LoVo (cell line): ENCODE data around the gene KIAA1217.
"Not testable (repeated sequence)": the region's sequence is repeated elsewhere in the genome, so short reads cannot be mapped to it uniquely, and the experiment has no call there.

Source experiments
- DNase-seq: peaks from one replicate; pipeline ENCODE4 v3.0.0-alpha.2; 2016; ENCODE audit warnings: low spot score

The KIAA1217 gene

GRCh38 chr10:24292304-24293293 is 83.7 kb downstream of the KIAA1217 start:
- no peak for DNase-seq

GRCh38 chr10:24299578-24300260 is 90.8 kb downstream of the KIAA1217 start:
- DNase-seq, result no peak

- no peak for DNase-seq
Observed at GRCh38 chr10:24303522-24304310, 94.8 kb downstream of the KIAA1217 start.

- no peak for DNase-seq
Observed at GRCh38 chr10:24305551-24306506, 96.9 kb downstream of the KIAA1217 start.

- DNase-seq, result no peak
Observed at GRCh38 chr10:24306507-24306875, 97.6 kb downstream of the KIAA1217 start.

GRCh38 chr10:24307116-24307515 is 98.2 kb downstream of the KIAA1217 start:
- no peak for DNase-seq

GRCh38 chr10:24307696-24308485 is 99.0 kb downstream of the KIAA1217 start:
- DNase-seq, result no peak

- no peak for DNase-seq
Observed at GRCh38 chr10:24310104-24310503, 101.2 kb downstream of the KIAA1217 start.

- no peak for DNase-seq
Observed at GRCh38 chr10:24311888-24312287, 103.0 kb downstream of the KIAA1217 start.

- no peak for DNase-seq
Observed at GRCh38 chr10:24313283-24313682, 104.3 kb downstream of the KIAA1217 start.

GRCh38 chr10:24315211-24315610 is 106.3 kb downstream of the KIAA1217 start:
- no peak for DNase-seq

GRCh38 chr10:24318517-24318916 is 109.6 kb downstream of the KIAA1217 start:
- DNase-seq, result no peak

GRCh38 chr10:24320373-24320772 is 111.4 kb downstream of the KIAA1217 start:
- no peak for DNase-seq

- no peak for DNase-seq
Observed at GRCh38 chr10:24324651-24325050, 115.7 kb downstream of the KIAA1217 start.

- DNase-seq, result no peak
Observed at GRCh38 chr10:24331457-24331856, 122.5 kb downstream of the KIAA1217 start.

- DNase-seq, result no peak
Observed at GRCh38 chr10:24333736-24334135, 124.8 kb downstream of the KIAA1217 start.

- no peak for DNase-seq
Observed at GRCh38 chr10:24334279-24334939, 125.5 kb downstream of the KIAA1217 start.

GRCh38 chr10:24337723-24338122 is 128.8 kb downstream of the KIAA1217 start:
- DNase-seq, result not testable (repeated sequence)

- no peak for DNase-seq
Observed at GRCh38 chr10:24339387-24339786, 130.4 kb downstream of the KIAA1217 start.

- DNase-seq, result no peak
Observed at GRCh38 chr10:24340446-24340845, 131.5 kb downstream of the KIAA1217 start.
